ENCODE data around the gene SFRP4. TPM values are rescaled to one million over a fixed set of nuclear protein-coding genes. Genes with fewer than 3 reads are reported as not detected.

Gene SFRP4
- polyA plus RNA-seq, 1 of the 3 experiments (the other 2 are of a cell fraction), result not detected

- 61% methylated on average over 12 of the region's 12 CpGs for WGBS (ENCODE audit: low lambda C conversion rate)
- H3K4me2 ChIP-seq, result no peak overlapping the region
- H2AFZ ChIP-seq (ENCODE audit: low read depth), result no peak overlapping the region
- H3K27me3 ChIP-seq (ENCODE audit: insufficient read depth), result no peaks in the 10 kb centered on the region
- H3K4me3 ChIP-seq (ENCODE audit: low read depth in 2 of 2, low read length in 1 of 2), result no peak overlapping the region
- H3K9me2 ChIP-seq, result no peaks in the 10 kb centered on the region
- ChIA-PET CTCF (interaction anchor here (1.3 kb wide), 1 partner anchor 26 kb away, joined by 3 read pairs; the partner anchor contains the start of gene SFRP4), POLR2A (no interaction called here)
- no peaks in the 10 kb centered on the region; the same call in 1 of the 2 replicates for H3K9me3 ChIP-seq
- no peak overlapping the region for H3K27ac ChIP-seq (ENCODE audit: low read depth in 2 of 2, low read length in 1 of 2)
- no peaks in the 10 kb centered on the region for H3F3A ChIP-seq (replicated peaks; ENCODE audit: insufficient read depth)
- no peak for TF ChIP-seq SIN3A (IDR thresholded peaks at IDR 0.05; ENCODE audit: borderline replicate concordance, low read depth, low read length)
- TF ChIP-seq IRF3 (IDR thresholded peaks at IDR 0.05; ENCODE audit: low read depth, low read length), result no peak
- no peak for TF ChIP-seq NRF1 (IDR thresholded peaks at IDR 0.05; ENCODE audit: low read depth, low read length)
- no peak for TF ChIP-seq TEAD4 (IDR thresholded peaks at IDR 0.05; ENCODE audit: borderline replicate concordance, insufficient read depth)
- TF ChIP-seq MAX (IDR thresholded peaks at IDR 0.05; ENCODE audit: low read depth), result no peak
- TF ChIP-seq FOXM1 (IDR thresholded peaks at IDR 0.05; ENCODE audit: low read depth), result no peak
- TF ChIP-seq REST (IDR thresholded peaks at IDR 0.05; ENCODE audit: low read depth, low read length), result no peak
- no peak for TF ChIP-seq EP300 (IDR thresholded peaks at IDR 0.05; ENCODE audit: borderline replicate concordance in 1 of 2, low read depth in 1 of 2, low read length in 1 of 2)
- no peak for TF ChIP-seq MXI1 (IDR thresholded peaks at IDR 0.05; ENCODE audit: low read depth, low read length)
- TF ChIP-seq TCF12 (IDR thresholded peaks at IDR 0.05), result no peak
- no peak for TF ChIP-seq RFX5 (IDR thresholded peaks at IDR 0.05; ENCODE audit: low read length)
- TF ChIP-seq RAD21 (IDR thresholded peaks at IDR 0.05; ENCODE audit: low read length), result no peak
- TF ChIP-seq NFIC (IDR thresholded peaks at IDR 0.05; ENCODE audit: borderline replicate concordance), result no peak
- no peak for TF ChIP-seq PBX3 (IDR thresholded peaks at IDR 0.05)
- TF ChIP-seq RXRA (IDR thresholded peaks at IDR 0.05; ENCODE audit: borderline replicate concordance, low read depth), result no peak
- peaks cover 0 to 4% of the 10 kb centered on the region in 2 experiments; a peak in 2 of 4 replicates for H3K4me1 ChIP-seq (ENCODE audit: control insufficient read depth in 1 of 2, insufficient read depth in 2 of 2, low read depth in 1 of 2, low read length in 1 of 2)
- no peaks in the 10 kb centered on the region for H4K20me1 ChIP-seq (ENCODE audit: insufficient read depth)
- DNase-seq, result peak; percentile 12
- H3K79me2 ChIP-seq (ENCODE audit: insufficient read depth), result no peaks in the 10 kb centered on the region
- no peaks in the 10 kb centered on the region for H3K36me3 ChIP-seq (replicated peaks in 1 of 2; ENCODE audit: control insufficient read depth in 1 of 2, insufficient read depth in 2 of 2, low read length in 1 of 2)
- no peak overlapping the region for H3K9ac ChIP-seq
Observed at GRCh38 chr7:37942934-37943610, 26.5 kb upstream of the SFRP4 start.

Data from SK-N-SH (cell line).